Mucosa of rectum (tissue), 2 donors: ENCODE measurements around the gene CMTM3.

Source experiments
- H3K27ac ChIP-seq, 2 donors: one replicate each; pipeline ENCODE4 v1.7.0; 2013; ENCODE audit warnings: inconsistent platforms in 2 of 2, low read depth in 2 of 2, low read length in 2 of 2
- H3K27me3 ChIP-seq, 2 donors: one replicate each; pipeline ENCODE4 v1.7.0; 2013; ENCODE audit warnings: low read length in 2 of 2; ENCODE audit not compliant: control insufficient read depth in 2 of 2, insufficient read depth in 2 of 2
- H3K36me3 ChIP-seq, 2 donors: one replicate each; pipeline ENCODE4 v1.7.0; 2013; ENCODE audit warnings: low read length in 2 of 2; ENCODE audit not compliant: control insufficient read depth in 2 of 2, insufficient read depth in 2 of 2
- H3K4me1 ChIP-seq, 2 donors: one replicate each; pipeline ENCODE4 v1.7.0; 2013; ENCODE audit warnings: low read length in 2 of 2, mild to moderate bottlenecking in 1 of 2; ENCODE audit not compliant: control insufficient read depth in 2 of 2, insufficient read depth in 2 of 2
- H3K4me3 ChIP-seq, 2 donors: one replicate each; pipeline ENCODE4 v1.7.0; 2013; ENCODE audit warnings: low read length in 2 of 2
- H3K9ac ChIP-seq, 2 donors: one replicate each; pipeline ENCODE4 v1.7.0; 2013; ENCODE audit warnings: low read length in 2 of 2, low read depth in 1 of 2, mild to moderate bottlenecking in 1 of 2
- H3K9me3 ChIP-seq, 2 donors: one replicate each; pipeline ENCODE4 v1.7.0; 2013; ENCODE audit warnings: low read length in 2 of 2; ENCODE audit not compliant: control insufficient read depth in 2 of 2
- donor health status: healthy.
- donor health status: Normal muscosa, but diverticular disease.

Gene CMTM3

DNA sequence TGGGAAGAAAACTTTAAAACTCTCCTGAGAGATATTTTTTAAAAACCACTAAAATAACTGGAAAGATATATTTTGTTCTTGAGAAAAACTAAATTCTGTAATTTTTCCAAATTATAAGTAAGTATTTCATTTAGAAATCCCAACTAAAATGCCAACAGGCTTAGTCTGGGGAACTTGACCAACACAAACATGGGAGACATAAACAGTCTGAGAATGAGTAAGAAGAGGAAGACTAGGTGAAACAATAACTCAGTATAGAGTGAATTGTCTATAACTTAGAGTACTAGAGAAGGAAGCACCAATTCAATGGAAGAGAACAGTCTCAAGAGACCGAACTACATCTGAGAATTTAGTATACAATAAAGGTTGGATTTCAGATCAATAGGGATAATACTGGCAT is 35.4 kb upstream of the CMTM3 start:
- H3K4me3 ChIP-seq = no peak overlapping the region
- no peaks in the 10 kb centered on the region for H3K9me3 ChIP-seq
- H3K4me1 ChIP-seq = peaks cover 0 to 5% of the 10 kb centered on the region in 2 donors
- no peak overlapping the region for H3K27ac ChIP-seq
- no peaks in the 10 kb centered on the region for H3K27me3 ChIP-seq
- peaks cover 10 to 13% of the 10 kb centered on the region in 2 donors for H3K36me3 ChIP-seq
- no peak overlapping the region for H3K9ac ChIP-seq

DNA sequence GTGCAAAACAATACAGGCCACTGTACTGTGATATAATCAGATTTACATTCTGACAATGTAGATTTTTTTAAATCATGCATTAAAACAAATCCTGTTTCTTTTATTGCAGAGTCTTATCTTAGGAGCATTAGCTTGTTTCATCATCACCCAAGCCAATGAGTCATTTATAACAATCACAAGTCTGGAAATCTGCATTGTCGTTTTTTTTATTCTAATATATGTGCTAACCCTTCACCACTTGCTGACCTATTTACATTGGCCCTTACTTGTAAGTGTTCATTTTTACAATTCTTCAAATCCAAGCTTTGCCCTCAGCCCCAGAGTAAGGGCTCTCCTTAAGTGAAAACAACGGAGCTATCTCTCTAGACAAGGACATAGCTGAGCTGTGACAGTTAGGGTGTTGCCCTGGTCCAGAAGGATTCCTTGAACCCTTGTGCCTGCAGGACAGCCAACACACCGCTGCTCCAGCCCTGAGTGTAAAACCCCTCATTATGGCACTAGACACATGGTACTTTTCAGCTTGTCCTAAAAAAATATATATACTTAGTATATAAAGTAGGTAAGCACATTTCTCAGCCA is 34.6 kb upstream of the CMTM3 start:
- H3K4me1 ChIP-seq = peaks cover 0 to 3% of the 10 kb centered on the region in 2 donors
- no peaks in the 10 kb centered on the region for H3K27me3 ChIP-seq
- H3K36me3 ChIP-seq = peaks cover 7 to 10% of the 10 kb centered on the region in 2 donors
- no peak overlapping the region for H3K27ac ChIP-seq
- no peaks in the 10 kb centered on the region for H3K9me3 ChIP-seq
- H3K9ac ChIP-seq = no peak overlapping the region
- no peak overlapping the region for H3K4me3 ChIP-seq

DNA sequence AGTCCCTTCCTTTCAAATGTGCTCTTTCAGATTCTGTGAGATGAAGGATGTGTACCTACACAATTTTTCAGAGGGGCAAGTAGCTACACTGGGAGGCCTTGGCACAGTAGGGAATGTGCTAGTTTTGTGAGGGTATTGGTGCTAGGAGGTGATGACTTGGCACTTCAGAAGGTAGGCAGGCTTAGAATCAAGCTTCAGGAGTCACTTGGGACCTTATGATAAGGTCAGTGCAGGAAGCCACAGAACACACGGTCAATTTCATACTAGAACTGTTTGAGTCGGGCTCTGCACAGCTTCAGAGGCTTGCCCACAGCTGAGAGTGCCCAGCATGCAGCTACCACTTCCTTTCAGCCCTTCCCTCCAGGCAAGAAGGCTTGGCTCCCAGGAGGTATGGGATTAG is 32.1 kb upstream of the CMTM3 start:
- Histone ChIP-seq H3K27me3 (no peaks in the 10 kb centered on the region), H3K27ac (no peak overlapping the region), H3K9ac (no peak overlapping the region), H3K4me3 (no peak overlapping the region), H3K4me1 (peaks cover 0 to 3% of the 10 kb centered on the region in 2 donors), H3K9me3 (no peaks in the 10 kb centered on the region), H3K36me3 (no peaks in the 10 kb centered on the region)

DNA sequence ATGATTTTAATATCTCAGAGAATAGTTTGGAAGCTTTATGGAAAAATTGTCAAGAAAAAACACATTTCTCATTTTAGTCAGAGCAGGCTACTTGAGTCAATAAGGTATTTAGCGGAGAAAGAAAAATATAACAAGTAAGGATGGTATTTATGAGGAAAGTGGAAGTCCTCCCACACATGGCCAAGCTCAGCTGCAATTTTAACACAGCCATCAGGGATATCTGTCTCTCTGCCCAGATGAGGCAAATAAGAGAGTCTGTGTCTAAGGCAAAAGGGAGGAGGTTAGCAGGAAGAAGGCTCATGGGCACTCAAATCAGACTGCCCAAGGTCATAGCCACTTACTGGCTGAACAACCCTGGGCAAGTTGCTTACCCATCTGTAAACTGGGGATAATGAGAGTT is 30.4 kb upstream of the CMTM3 start:
- H3K9me3 ChIP-seq = no peaks in the 10 kb centered on the region
- peaks cover 3 to 4% of the 10 kb centered on the region in 2 donors for H3K4me1 ChIP-seq
- H3K4me3 ChIP-seq = no peak overlapping the region
- H3K27ac ChIP-seq = no peak overlapping the region
- no peaks in the 10 kb centered on the region for H3K36me3 ChIP-seq
- H3K9ac ChIP-seq = no peak overlapping the region
- H3K27me3 ChIP-seq = peaks cover 8 to 11% of the 10 kb centered on the region in 2 donors

DNA sequence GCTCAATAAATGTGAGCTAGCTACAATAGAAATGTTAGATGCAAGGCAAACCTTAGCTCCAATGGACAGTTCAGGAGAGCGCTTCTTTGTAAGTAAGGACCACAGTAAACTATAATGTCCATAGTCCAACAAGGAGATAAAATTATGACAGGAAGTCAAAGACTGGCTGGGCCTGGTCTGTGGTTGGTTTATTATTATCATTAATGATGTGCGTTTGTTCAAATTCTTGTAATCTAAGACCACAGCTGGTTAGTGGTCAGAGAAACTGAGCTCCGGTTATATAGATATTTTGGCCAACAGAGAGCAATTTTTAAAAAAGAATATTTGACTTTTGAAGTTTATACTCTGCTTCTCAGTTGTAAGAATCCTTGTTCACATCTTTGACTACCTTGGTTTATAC is 30.0 kb upstream of the CMTM3 start:
- Histone ChIP-seq H3K27me3 (peaks cover 8 to 16% of the 10 kb centered on the region in 2 donors), H3K4me1 (peaks cover 4 to 5% of the 10 kb centered on the region in 2 donors), H3K36me3 (no peaks in the 10 kb centered on the region), H3K27ac (no peak overlapping the region), H3K4me3 (no peak overlapping the region), H3K9me3 (no peaks in the 10 kb centered on the region), H3K9ac (no peak overlapping the region)

DNA sequence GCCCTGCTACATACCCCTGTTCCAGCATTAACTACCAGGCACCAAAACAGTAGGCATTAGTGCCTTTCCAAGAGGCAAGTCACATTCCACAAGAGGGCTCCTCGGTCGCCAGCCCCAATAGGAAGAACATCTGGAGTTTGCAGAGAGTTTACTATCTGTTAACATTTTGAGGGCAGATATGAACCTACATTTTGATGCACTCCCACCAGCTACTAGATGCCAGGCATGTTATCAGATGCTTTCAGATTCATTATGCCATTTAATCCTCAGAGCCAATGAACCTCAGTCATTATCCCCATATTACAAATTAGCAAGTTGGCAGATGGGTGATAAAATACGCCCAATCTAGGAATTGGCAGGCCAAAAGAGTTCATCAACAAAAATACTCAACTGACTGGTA is 29.4 kb upstream of the CMTM3 start:
- no peak overlapping the region for H3K27ac ChIP-seq
- peaks cover 8 to 16% of the 10 kb centered on the region in 2 donors for H3K27me3 ChIP-seq
- no peak overlapping the region for H3K9ac ChIP-seq
- no peaks in the 10 kb centered on the region for H3K9me3 ChIP-seq
- no peak overlapping the region for H3K4me3 ChIP-seq
- no peaks in the 10 kb centered on the region for H3K36me3 ChIP-seq
- peaks cover 3 to 4% of the 10 kb centered on the region in 2 donors for H3K4me1 ChIP-seq

DNA sequence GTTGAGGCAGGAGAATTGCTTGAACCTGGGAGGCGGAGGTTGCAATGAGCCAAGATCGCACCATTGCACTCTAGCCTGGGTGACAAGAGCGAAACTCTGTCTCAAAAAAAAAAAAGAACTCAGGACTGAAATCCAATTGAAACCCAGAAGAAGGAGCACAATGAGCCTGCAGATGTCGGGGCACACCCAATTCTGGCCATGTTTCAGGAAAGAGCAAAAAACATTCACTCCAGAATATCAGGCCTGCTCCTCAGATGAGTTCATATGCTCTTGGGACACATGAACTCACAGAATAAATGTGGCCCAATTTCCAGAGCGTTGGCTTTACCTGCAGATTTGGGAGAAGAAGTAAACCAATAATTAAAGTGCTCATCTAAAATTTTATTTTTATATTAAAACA is 28.2 kb upstream of the CMTM3 start:
- Histone ChIP-seq H3K36me3 (no peaks in the 10 kb centered on the region), H3K9ac (no peak overlapping the region), H3K4me1 (peaks cover 2 to 4% of the 10 kb centered on the region in 2 donors), H3K27me3 (peaks cover 8 to 16% of the 10 kb centered on the region in 2 donors), H3K9me3 (no peaks in the 10 kb centered on the region), H3K4me3 (no peak overlapping the region), H3K27ac (no peak overlapping the region)

DNA sequence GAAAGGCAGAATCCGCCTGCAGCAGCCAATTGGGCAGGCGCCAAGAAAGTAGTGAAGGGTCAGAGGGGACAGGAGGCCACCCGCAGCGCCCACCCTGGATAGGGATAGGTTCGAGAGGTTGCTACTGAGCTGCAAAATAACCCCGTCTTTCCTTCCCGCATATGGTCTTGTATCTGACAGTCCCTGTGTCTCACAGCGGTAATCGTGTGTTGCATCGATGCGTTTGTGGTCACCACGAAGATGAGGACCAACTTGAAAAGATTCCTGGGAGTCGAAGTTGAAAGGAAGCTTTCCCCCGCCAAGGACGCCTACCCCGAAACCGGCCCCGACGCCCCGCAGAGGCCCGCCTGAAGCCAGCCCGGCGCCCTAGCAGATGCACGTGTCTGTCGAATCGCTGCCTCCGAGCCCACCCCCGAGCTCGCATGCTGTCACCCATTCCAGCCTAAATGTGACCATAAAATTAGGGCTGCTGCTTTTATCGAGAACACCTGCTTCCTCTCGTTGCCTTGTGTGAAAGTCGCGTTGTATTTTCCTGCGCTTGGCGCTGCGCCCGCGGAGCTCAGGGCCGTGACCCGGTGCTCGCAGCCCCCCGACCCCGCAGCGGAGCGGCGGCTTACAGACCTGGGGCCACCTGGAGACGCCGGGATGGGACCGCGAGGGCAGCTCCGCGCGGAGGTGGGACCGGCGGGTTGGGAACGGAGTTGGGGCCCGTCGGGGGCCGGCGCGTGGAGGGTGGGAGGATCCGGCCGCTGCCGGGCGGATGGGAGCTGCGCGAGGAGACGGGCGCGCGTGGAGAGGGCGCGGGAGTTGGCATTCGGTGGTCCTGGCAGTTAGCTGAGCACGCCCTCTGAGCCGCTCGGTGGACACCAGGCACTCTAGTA is 25.6 kb upstream of the CMTM3 start, which contains the start of gene CMTM2:
Gene CMTM2, plus strand, starts transcription at position 813 of the 881 bp plus-strand sequence. CDS start 145 bp downstream, outside the sequence.
- H3K36me3 ChIP-seq = no peaks in the 10 kb centered on the region
- H3K4me1 ChIP-seq = peaks cover 2 to 4% of the 10 kb centered on the region in 2 donors
- no peaks in the 10 kb centered on the region for H3K9me3 ChIP-seq
- H3K4me3 ChIP-seq = peak within 1 kb of the TSS; percentile 27 to 44
- H3K27ac ChIP-seq = no peak within 1 kb of the TSS
- peaks cover 8 to 16% of the 10 kb centered on the region in 2 donors for H3K27me3 ChIP-seq
- peak within 1 kb of the TSS in 1 of 2 donors; percentile 18 for H3K9ac ChIP-seq

DNA sequence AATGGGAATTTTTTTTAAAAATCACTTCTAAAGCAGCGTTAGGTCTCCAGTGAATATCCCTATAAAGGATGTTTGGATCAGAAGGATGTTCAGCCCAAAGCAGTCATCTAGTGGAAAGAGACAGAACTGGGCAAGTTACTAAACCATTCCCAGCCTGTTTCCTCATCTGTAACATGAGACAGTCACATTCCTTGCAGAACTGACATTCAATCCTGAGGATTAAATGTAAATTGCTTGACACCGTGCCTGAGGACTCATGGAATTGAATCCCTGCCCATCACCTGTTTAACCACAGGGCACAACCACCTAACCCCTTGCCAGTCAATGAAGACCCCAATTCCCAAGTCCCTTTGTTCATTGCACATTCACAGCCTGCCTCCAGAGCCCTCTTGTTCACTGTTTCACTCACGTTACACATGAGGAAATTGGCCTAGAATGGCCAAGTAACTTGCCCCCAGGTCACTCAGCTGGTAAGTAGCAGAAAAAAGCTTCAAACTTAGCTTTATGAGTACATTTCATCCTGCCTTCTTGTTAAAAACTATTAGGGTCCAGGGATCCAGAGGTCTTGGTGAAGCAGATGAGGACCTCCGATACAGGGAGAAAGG is 23.8 kb upstream of the CMTM3 start:
- no peak overlapping the region for H3K4me3 ChIP-seq
- no peaks in the 10 kb centered on the region for H3K36me3 ChIP-seq
- H3K4me1 ChIP-seq = peaks cover 2 to 4% of the 10 kb centered on the region in 2 donors
- no peaks in the 10 kb centered on the region for H3K9me3 ChIP-seq
- no peak overlapping the region for H3K9ac ChIP-seq
- H3K27ac ChIP-seq = no peak overlapping the region
- peaks cover 8 to 16% of the 10 kb centered on the region in 2 donors for H3K27me3 ChIP-seq
